ENCODE results near the gene EPN2. TPM values are rescaled to one million over a fixed set of nuclear protein-coding genes. Genes with fewer than 3 reads are reported as not detected.
A peak's percentile ranks its signal among the peaks of the same experiment; 100 is the strongest.

Gene EPN2
- polyA plus RNA-seq, 3 donors: 0.93 TPM; not detected in 2

DNA sequence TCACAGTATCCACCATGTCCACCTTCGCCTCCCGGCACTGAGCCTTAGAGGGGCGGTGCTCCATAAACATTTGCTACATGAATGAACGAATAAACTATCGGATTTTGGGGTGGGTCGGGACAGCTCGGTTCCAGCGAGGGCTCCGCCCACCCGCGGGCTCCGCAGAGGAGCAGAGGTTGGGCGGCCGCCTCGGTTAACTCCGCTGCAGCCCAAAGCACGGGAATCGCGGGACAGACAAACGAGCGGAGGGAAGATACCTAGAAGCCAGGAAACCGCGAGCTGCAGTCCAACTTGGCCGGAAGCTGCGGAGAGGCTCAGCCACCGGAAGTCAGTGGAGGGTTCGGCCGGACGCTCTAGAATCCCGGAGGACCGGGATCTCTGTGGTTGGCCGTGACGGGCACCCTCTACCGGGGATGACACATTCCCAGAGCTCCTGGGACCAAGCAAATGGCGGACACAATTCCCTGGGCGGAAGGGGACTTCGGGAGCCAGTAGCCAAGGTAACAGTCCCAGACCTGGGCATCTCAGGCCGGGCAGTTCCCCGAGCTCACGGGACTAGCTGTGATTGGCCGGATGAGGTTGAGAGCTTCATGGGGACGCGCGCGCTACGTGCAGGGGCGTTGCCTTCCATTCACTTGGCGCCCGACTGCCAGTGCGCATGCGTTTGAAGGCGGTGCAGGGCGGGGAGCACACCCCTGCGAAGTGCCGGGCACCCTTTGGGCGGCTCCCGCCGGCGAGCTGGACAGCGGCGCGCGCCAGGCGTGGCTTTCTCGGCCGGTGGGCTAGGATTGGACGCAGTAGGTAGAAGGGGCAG lies 140.6 kb downstream of the EPN2 start:
- Histone ChIP-seq H3K4me1 (ENCODE audit: control insufficient read depth in 1 of 2, insufficient read depth in 2 of 2, low read length in 2 of 2) (peaks cover 29 to 35% of the 10 kb centered on the region in 2 donors), H3K9me3 (replicated peaks in 1 of 2; ENCODE audit: control insufficient read depth in 1 of 2, insufficient read depth in 1 of 2, low read length in 2 of 2) (no peaks in the 10 kb centered on the region), H3K4me2 (replicated peaks; ENCODE audit: extremely low read depth, low read length, poor library complexity, severe bottlenecking) (peak overlapping the region; percentile 100), H3K27ac (ENCODE audit: low read depth in 1 of 2, low read length in 2 of 2) (peak overlapping the region; percentile 94 to 96), H3K79me2 (ENCODE audit: insufficient read depth, low read length) (peaks cover 40% of the 10 kb centered on the region), H3K4me3 (replicated peaks in 1 of 3; ENCODE audit: low read depth in 2 of 3, low read length in 3 of 3) (peak overlapping the region; percentile 66 to 90 (median 88)), H3K36me3 (replicated peaks in 1 of 2; ENCODE audit: control insufficient read depth in 1 of 2, insufficient read depth in 2 of 2, low read length in 2 of 2) (peaks cover 32 to 37% of the 10 kb centered on the region in 2 donors), H2AFZ (ENCODE audit: insufficient read depth, low read depth, low read length, poor library complexity, severe bottlenecking) (peak overlapping the region; percentile 82), H3K9ac (ENCODE audit: insufficient read depth, low read length, poor library complexity, severe bottlenecking) (peak overlapping the region; percentile 84), H3K27me3 (ENCODE audit: control insufficient read depth in 2 of 2, insufficient read depth in 2 of 2, low read length in 2 of 2) (no peaks in the 10 kb centered on the region), H4K20me1 (ENCODE audit: insufficient read depth, low read length) (no peaks in the 10 kb centered on the region)
- peak; percentile 98 to 99 (median 99) for DNase-seq
- peaks cover 27% of the 10 kb centered on the region for H3K4me1 Mint-ChIP-seq
- H3K27me3 Mint-ChIP-seq (ENCODE audit: low read depth in 3 of 3): peaks cover 0 to 5% (median 3%) of the 10 kb centered on the region in 3 donors
- WGBS (ENCODE audit: insufficient coverage): under 1% methylated on average over 67 of the region's 67 CpGs
- peaks cover 0 to 3% (median 0%) of the 10 kb centered on the region in 7 donors for H3K9me3 Mint-ChIP-seq
- H3K27ac Mint-ChIP-seq: peak overlapping the region; percentile 99 to 100 (median 100)
- peaks cover 46% of the 10 kb centered on the region in 2 donors for H3K36me3 Mint-ChIP-seq
- intact Hi-C loops (cut with micrococcal nuclease): loop anchor here (2.0 kb wide), 2 partner anchors 15 to 21 kb away; partner anchors contain the start of gene B9D1 (in 1 of the 2)
- TF ChIP-seq, protein P1, sequence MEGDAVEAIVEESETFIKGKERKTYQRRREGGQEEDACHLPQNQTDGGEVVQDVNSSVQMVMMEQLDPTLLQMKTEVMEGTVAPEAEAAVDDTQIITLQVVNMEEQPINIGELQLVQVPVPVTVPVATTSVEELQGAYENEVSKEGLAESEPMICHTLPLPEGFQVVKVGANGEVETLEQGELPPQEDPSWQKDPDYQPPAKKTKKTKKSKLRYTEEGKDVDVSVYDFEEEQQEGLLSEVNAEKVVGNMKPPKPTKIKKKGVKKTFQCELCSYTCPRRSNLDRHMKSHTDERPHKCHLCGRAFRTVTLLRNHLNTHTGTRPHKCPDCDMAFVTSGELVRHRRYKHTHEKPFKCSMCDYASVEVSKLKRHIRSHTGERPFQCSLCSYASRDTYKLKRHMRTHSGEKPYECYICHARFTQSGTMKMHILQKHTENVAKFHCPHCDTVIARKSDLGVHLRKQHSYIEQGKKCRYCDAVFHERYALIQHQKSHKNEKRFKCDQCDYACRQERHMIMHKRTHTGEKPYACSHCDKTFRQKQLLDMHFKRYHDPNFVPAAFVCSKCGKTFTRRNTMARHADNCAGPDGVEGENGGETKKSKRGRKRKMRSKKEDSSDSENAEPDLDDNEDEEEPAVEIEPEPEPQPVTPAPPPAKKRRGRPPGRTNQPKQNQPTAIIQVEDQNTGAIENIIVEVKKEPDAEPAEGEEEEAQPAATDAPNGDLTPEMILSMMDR (IDR thresholded peaks at IDR 0.05): no peak
- H3K4me3 Mint-ChIP-seq: peak overlapping the region; percentile 98 to 99

DNA sequence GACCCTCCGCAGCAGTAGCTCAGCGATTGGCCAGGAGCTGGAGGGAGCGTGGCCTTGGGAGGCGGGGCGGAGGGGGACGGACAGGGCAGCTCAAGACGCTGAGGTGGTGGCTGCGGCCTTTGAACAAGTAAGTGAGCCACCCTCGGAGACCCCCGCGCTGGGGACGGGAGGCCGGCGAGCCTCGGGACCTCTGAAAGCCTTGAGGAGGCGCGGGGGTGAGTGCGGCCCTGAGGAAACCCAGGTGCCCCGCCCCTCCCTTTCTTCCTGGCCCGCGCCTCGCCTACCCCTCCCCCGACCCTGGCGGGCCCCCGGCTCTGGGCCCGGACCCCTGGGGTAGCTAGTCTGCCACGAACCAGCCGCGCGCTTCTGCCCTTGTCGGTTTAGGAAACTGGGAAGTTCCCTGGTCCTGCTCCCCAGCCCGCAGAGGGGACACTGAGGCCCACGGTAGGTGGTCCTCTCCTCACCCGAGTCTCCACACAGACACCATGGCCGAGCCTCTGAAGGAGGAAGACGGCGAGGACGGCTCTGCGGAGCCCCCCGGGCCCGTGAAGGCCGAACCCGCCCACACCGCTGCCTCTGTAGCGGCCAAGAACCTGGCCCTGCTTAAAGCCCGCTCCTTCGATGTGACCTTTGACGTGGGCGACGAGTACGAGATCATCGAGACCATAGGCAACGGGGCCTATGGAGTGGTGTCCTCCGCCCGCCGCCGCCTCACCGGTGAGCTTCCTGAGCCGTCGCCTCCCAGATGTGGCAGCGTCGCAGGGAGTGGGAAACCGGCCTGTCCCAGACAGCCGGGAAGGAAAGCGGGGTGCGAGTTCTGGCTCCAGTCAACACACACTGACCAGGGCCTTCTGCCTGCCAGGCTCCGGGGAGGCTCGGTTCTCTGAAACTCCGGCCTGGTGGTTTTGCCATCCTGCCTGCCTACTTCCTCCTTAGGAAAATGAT lies 141.5 kb downstream of the EPN2 start, which contains the start of gene MAPK7:
Gene MAPK7 (plus strand): TSS at position 83 of the 945 bp plus-strand sequence. CDS start 403 bp downstream, at position 486.
- Mint-ChIP-seq H3K4me1 (peaks cover 22% of the 10 kb centered on the region), H3K36me3 (peaks cover 54 to 55% of the 10 kb centered on the region in 2 donors), H3K27me3 (ENCODE audit: low read depth in 3 of 3) (peaks cover 0 to 4% (median 3%) of the 10 kb centered on the region in 3 donors), H3K27ac (peak within 1 kb of the TSS; percentile 99 to 100 (median 100)), H3K9me3 (peaks cover 0 to 2% (median 0%) of the 10 kb centered on the region in 7 donors), H3K4me3 (peak within 1 kb of the TSS; percentile 98 to 99)
- H3K9ac ChIP-seq (ENCODE audit: insufficient read depth, low read length, poor library complexity, severe bottlenecking): peak within 1 kb of the TSS; percentile 84
- DNase-seq: peak in 2 of 3 donors; percentile 33 to 45
- H3K36me3 ChIP-seq (replicated peaks in 1 of 2; ENCODE audit: control insufficient read depth in 1 of 2, insufficient read depth in 2 of 2, low read length in 2 of 2): peaks cover 41 to 45% of the 10 kb centered on the region in 2 donors
- peaks cover 41% of the 10 kb centered on the region for H3K79me2 ChIP-seq (ENCODE audit: insufficient read depth, low read length)
- H3K27me3 ChIP-seq (ENCODE audit: control insufficient read depth in 2 of 2, insufficient read depth in 2 of 2, low read length in 2 of 2): no peaks in the 10 kb centered on the region
- H3K4me1 ChIP-seq (ENCODE audit: control insufficient read depth in 1 of 2, insufficient read depth in 2 of 2, low read length in 2 of 2): peaks cover 21 to 28% of the 10 kb centered on the region in 2 donors
- peak within 1 kb of the TSS; percentile 94 to 96 for H3K27ac ChIP-seq (ENCODE audit: low read depth in 1 of 2, low read length in 2 of 2)
- peak within 1 kb of the TSS; percentile 82 for H2AFZ ChIP-seq (ENCODE audit: insufficient read depth, low read depth, low read length, poor library complexity, severe bottlenecking)
- H3K9me3 ChIP-seq (replicated peaks in 1 of 2; ENCODE audit: control insufficient read depth in 1 of 2, insufficient read depth in 1 of 2, low read length in 2 of 2): no peaks in the 10 kb centered on the region
- TF ChIP-seq, protein P1 (IDR thresholded peaks at IDR 0.05): no peak
- peak within 1 kb of the TSS; percentile 66 to 90 (median 88) for H3K4me3 ChIP-seq (replicated peaks in 1 of 3; ENCODE audit: low read depth in 2 of 3, low read length in 3 of 3)
- 20% methylated on average over 63 of the region's 69 CpGs for WGBS (ENCODE audit: insufficient coverage)
- intact Hi-C loops (cut with micrococcal nuclease): loop anchor here (2.0 kb wide), 2 partner anchors 16 to 20 kb away; partner anchors contain the start of gene B9D1 (in 1 of the 2)
- no peaks in the 10 kb centered on the region for H4K20me1 ChIP-seq (ENCODE audit: insufficient read depth, low read length)
- H3K4me2 ChIP-seq (replicated peaks; ENCODE audit: extremely low read depth, low read length, poor library complexity, severe bottlenecking): peak within 1 kb of the TSS; percentile 100

All from CD14-positive monocyte (primary cell).